Measurements from ENCODE around the gene IL1RAPL1.

DNA sequence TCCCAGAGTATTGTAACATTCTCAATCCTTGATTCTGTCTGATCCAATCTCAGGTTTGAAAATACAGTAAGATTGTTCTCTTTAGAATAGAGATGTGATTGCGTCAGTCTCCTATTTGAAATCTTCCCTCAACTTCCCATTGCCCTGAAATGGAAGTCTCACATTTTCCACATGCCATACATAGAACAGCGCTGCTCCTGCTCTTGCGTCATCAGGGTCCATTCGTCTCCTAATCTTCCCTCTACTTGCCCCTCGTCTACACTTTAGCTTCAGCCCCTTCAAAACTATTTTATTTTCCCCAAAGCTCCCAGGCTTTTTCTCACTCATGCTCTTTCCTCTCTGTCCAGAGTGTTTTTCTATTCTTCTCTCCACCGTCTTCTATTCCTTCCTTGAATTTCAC is 1326.4 kb downstream of the IL1RAPL1 start:
- TF ChIP-seq CTCF (IDR thresholded peaks at IDR 0.05) (no peak), POLR2A (IDR thresholded peaks at IDR 0.05) (no peak), EP300 (IDR thresholded peaks at IDR 0.05) (no peak)

Data from tibial nerve (tissue), 4 donors.